B cell (primary cell): ENCODE data around the gene PDE6A. TPM values are rescaled to one million over a fixed set of nuclear protein-coding genes. Genes with fewer than 3 reads are reported as not detected.

Source experiments
- ATAC-seq: fragments of 200-7000 bp; cut with Tn5 transposase; one replicate; pipeline ENCODE4 v1.10.0; 2021; ENCODE audit warnings: low read depth, mild to moderate bottlenecking, moderate number of reproducible peaks, moderate library complexity
- CTCF ChIA-PET: fragments of 350-600 bp; sonication (Branson Sonifier 250); formaldehyde crosslinking; loops from one replicate; lab custom pipeline; 2021; ENCODE audit warnings: antibody characterized with exemption, inconsistent platforms; lab: Charles Lee
- POLR2A ChIA-PET: fragments of 350-600 bp; sonication (Branson Sonifier 250); formaldehyde crosslinking; loops from one replicate; lab custom pipeline; 2021; ENCODE audit warnings: antibody characterized with exemption; lab: Charles Lee
- DNase-seq: peaks from one replicate; pipeline ENCODE4 v3.0.0; 2013
- H2AFZ ChIP-seq: 2 replicates; pipeline ENCODE4 v1.6.1; 2012; ENCODE audit warnings: mild to moderate bottlenecking, low read depth, low read length; ENCODE audit not compliant: insufficient read depth, poor library complexity, severe bottlenecking
- H3K27ac ChIP-seq, 2 donors: 1 replicate in 1 of 2; 2 replicates in 1 of 2; pipeline ENCODE4 v1.5.1; 2012 to 2013; ENCODE audit warnings: low read length in 2 of 2, mild to moderate bottlenecking in 2 of 2, moderate library complexity in 1 of 2
- H3K27me3 ChIP-seq, 4 experiments: fragments of 200-600 bp in 1 of 4; sonication (generic) in 1 of 4; replicated peaks in 1 of 4; 1 replicate in 2 of 4; 2 replicates in 2 of 4; pipeline versions ENCODE4 v1.6.1 to v1.7.0; 2013 to 2016; ENCODE audit warnings: low read length in 3 of 4, mild to moderate bottlenecking in 2 of 4, mixed read lengths in 1 of 4, moderate library complexity in 1 of 4; ENCODE audit not compliant: insufficient read depth in 4 of 4, control insufficient read depth in 3 of 4; ENCODE audit errors: control extremely low read depth in 1 of 4
- H3K36me3 ChIP-seq, 2 experiments: replicated peaks in 1 of 2; 1 replicate in 1 of 2; 2 replicates in 1 of 2; pipeline versions ENCODE4 v1.6.1 to v1.7.1; 2013; ENCODE audit warnings: low read length in 1 of 2; ENCODE audit not compliant: insufficient read depth in 2 of 2, control insufficient read depth in 1 of 2; ENCODE audit errors: control extremely low read depth in 1 of 2, extremely low read depth in 1 of 2
- H3K4me1 ChIP-seq, 2 donors: fragments of 200-600 bp in 1 of 2; sonication (generic) in 1 of 2; 1 replicate in 1 of 2; 2 replicates in 1 of 2; pipeline versions ENCODE4 v1.5.1 to v1.6.1; 2013 to 2017; ENCODE audit warnings: low read length in 2 of 2; ENCODE audit not compliant: control insufficient read depth in 2 of 2, insufficient read depth in 2 of 2
- H3K4me2 ChIP-seq: replicated peaks from 2 replicates; pipeline ENCODE3; 2012; ENCODE audit warnings: mild to moderate bottlenecking, low read depth, low read length; ENCODE audit not compliant: poor library complexity, severe bottlenecking
- H3K4me3 ChIP-seq, 5 experiments: fragments of 200-600 bp in 1 of 5; sonication (generic) in 1 of 5; 1 replicate in 3 of 5; 2 replicates in 2 of 5; pipeline versions ENCODE4 v1.5.1 to v1.7.0; 2011 to 2016; ENCODE audit warnings: low read length in 4 of 5, mild to moderate bottlenecking in 4 of 5, low read depth in 2 of 5, control low read depth in 1 of 5, moderate library complexity in 1 of 5; ENCODE audit not compliant: insufficient read depth in 1 of 5; ENCODE audit errors: control extremely low read depth in 1 of 5, extremely low read depth in 1 of 5
- H3K79me2 ChIP-seq: fragments of 200-600 bp; sonication (generic); one replicate; pipeline ENCODE4 v1.6.0; 2016; ENCODE audit warnings: low read length; ENCODE audit not compliant: control insufficient read depth, insufficient read depth
- H3K9ac ChIP-seq: fragments of 200-600 bp; sonication (generic); 2 replicates; pipeline ENCODE4 v1.6.1; 2017; ENCODE audit warnings: mild to moderate bottlenecking, low read length, moderate library complexity
- H3K9me3 ChIP-seq, 3 donors: one replicate each; pipeline versions ENCODE4 v1.6.1 to v1.7.1; 2013; ENCODE audit warnings: low read length in 2 of 3; ENCODE audit not compliant: control insufficient read depth in 2 of 3, insufficient read depth in 1 of 3; ENCODE audit errors: control extremely low read depth in 1 of 3
- H4K20me1 ChIP-seq: 2 replicates; pipeline ENCODE4 v1.6.0; 2012; ENCODE audit warnings: mild to moderate bottlenecking, low read length; ENCODE audit not compliant: insufficient read depth, control insufficient read depth, poor library complexity, severe bottlenecking
- H3K27ac Mint-ChIP-seq: one replicate; pipeline ENCODE4 v1.8.0; 2021; ENCODE audit warnings: mixed read lengths
- H3K27me3 Mint-ChIP-seq: one replicate; pipeline ENCODE4 v1.8.0; 2021; ENCODE audit warnings: mixed read lengths
- H3K4me1 Mint-ChIP-seq: one replicate; pipeline ENCODE4 v1.8.0; 2021; ENCODE audit warnings: mixed read lengths
- H3K4me3 Mint-ChIP-seq: one replicate; pipeline ENCODE4 v1.8.0; 2021; ENCODE audit warnings: mixed read lengths
- H3K9me3 Mint-ChIP-seq: one replicate; pipeline ENCODE4 v1.8.0; 2022; ENCODE audit warnings: mixed read lengths; ENCODE audit not compliant: insufficient read depth
- CTCF ChIP-seq: fragments of 200-600 bp; IDR thresholded peaks from one replicate; pipeline ENCODE4 v1.8.0; 2022; ENCODE audit warnings: antibody characterized with exemption, mild to moderate bottlenecking
- EZH2 ChIP-seq: IDR thresholded peaks from 2 replicates; pipeline ENCODE4 v1.6.1; 2012; ENCODE audit warnings: borderline replicate concordance, low read depth, mild to moderate bottlenecking, moderate library complexity, low read length; ENCODE audit not compliant: insufficient read depth, poor library complexity, severe bottlenecking
- WGBS: methylation state at CpG from one replicate; pipeline ENCODE4 v1.1.5; 2013; ENCODE audit warnings: missing lambda C conversion rate; ENCODE audit not compliant: insufficient coverage; 5-methylcytosine and 5-hydroxymethylcytosine counted together
- intact Hi-C: fragments of 100-400 bp; cut with micrococcal nuclease; formaldehyde crosslinking; loops from one replicate; pipeline ENCODE4 v1.10.0; 2022
- polyA plus RNA-seq: library from polyadenylated mRNA; depleted of rRNA; stranded (reverse); fragments of >200 nt; gene quantifications from 2 replicates; pipeline ENCODE4 v1.2.3, GENCODE V29; 2012
- total RNA-seq, 2 donors: library from RNA; stranded (reverse); fragments of 120-200 nt in 1 of 2; gene quantifications; 1 replicate in 1 of 2; 2 replicates in 1 of 2; pipeline versions ENCODE4 v1.2.3 to v1.2.4, GENCODE V29; 2013 to 2022

PDE6A gene
- total and polyA plus RNA-seq, 2 donors (not counting 1 experiment from before 2014, with no cell fraction given) = not detected

DNA sequence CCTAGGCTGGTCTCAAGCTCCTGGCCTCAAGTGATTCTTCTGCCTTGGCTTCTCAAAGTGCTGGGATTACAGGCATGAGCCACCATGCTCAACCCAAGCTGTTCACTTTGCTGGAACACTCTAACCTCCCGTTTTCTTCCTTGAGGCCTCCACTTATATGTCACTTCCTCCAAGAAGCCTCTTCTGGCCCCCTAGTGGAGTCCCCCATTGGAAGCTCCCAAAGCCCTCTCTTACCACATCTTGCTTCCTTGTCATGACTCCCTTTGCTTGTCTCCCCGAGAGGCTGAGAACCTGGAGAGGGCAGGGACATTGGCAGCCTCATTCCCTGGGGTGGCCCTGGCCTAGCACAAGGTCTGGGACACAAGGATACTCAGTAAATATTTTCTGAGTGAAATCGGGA, 80.8 kb downstream of the PDE6A start:
- Histone ChIP-seq H4K20me1 (no peaks in the 10 kb centered on the region), H3K4me1 (peaks cover 8% of the 10 kb centered on the region in 2 donors), H3K27me3 (no peaks in the 10 kb centered on the region), H3K4me3 (no peak overlapping the region), H3K27ac (no peak overlapping the region), H3K36me3 (no peaks in the 10 kb centered on the region), H3K79me2 (no peaks in the 10 kb centered on the region), H2AFZ (no peak overlapping the region), H3K9ac (no peak overlapping the region), H3K9me3 (no peaks in the 10 kb centered on the region), H3K4me2 (no peak overlapping the region)
- no peak overlapping the region for H3K4me3 Mint-ChIP-seq
- ChIA-PET POLR2A (no interaction called here), CTCF (interaction anchor here (1.5 kb wide), 1 partner anchor 11 kb away, joined by 5 read pairs; no protein-coding TSS in a partner anchor)
- H3K27me3 Mint-ChIP-seq = no peaks in the 10 kb centered on the region
- H3K9me3 Mint-ChIP-seq = no peaks in the 10 kb centered on the region
- WGBS = 92% methylated on average over 3 of the region's 3 CpGs
- TF ChIP-seq CTCF (no peak), EZH2 (no peak)
- ATAC-seq = no peak
- H3K4me1 Mint-ChIP-seq = peaks cover 6% of the 10 kb centered on the region
- intact Hi-C loops = no loop called here
- no peak for DNase-seq
- H3K27ac Mint-ChIP-seq = no peak overlapping the region

GRCh38 chr5:149863176-149863575, 81.4 kb downstream of the PDE6A start:
- Histone ChIP-seq H2AFZ (no peak overlapping the region), H3K36me3 (no peaks in the 10 kb centered on the region), H3K4me3 (no peak overlapping the region), H3K27ac (no peak overlapping the region), H3K4me2 (no peak overlapping the region), H3K9ac (no peak overlapping the region), H3K9me3 (no peaks in the 10 kb centered on the region), H3K27me3 (no peaks in the 10 kb centered on the region), H3K79me2 (no peaks in the 10 kb centered on the region), H4K20me1 (no peaks in the 10 kb centered on the region), H3K4me1 (peaks cover 8% of the 10 kb centered on the region in 2 donors)
- ChIA-PET CTCF (interaction anchor here (1.5 kb wide), 1 partner anchor 10 kb away, joined by 5 read pairs; no protein-coding TSS in a partner anchor), POLR2A (no interaction called here)
- DNase-seq (no peak), ATAC-seq (no peak)
- no peaks in the 10 kb centered on the region for H3K9me3 Mint-ChIP-seq
- H3K4me1 Mint-ChIP-seq = peaks cover 6% of the 10 kb centered on the region
- intact Hi-C loops = no loop called here
- TF ChIP-seq CTCF (no peak), EZH2 (no peak)
- no peak overlapping the region for H3K4me3 Mint-ChIP-seq
- 98% methylated on average over 13 of the region's 13 CpGs for WGBS
- no peak overlapping the region for H3K27ac Mint-ChIP-seq
- H3K27me3 Mint-ChIP-seq = no peaks in the 10 kb centered on the region
